ENCODE data around the gene SP6.

The SP6 gene

DNA sequence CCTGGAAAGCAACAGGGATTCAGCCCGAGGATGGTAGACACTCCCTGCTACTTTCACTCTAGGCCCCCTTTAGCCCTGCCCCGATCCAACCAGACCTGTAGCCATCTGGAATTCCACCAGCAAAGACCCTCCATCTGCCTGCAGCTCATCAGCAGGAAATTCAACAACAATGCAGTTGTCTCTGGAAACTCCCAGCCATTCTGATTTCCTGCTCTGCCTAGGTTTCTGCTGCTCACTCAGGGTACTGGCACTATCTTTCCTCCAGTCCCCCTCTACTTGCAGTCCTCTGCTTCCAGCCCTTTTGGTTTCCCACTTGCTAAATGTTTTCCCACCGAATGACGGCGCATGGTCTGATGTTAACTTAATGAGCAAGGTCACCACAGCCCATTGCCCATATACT is 2.7 kb upstream of the SP6 start:
- Histone ChIP-seq H3K9ac (ENCODE audit: low read depth, low read length) (no peak overlapping the region), H3K27ac (ENCODE audit: low read length) (no peak overlapping the region), H4K20me1 (ENCODE audit: insufficient read depth, low read length) (no peaks in the 10 kb centered on the region), H3K4me3 (ENCODE audit: low read depth in 1 of 2, low read length in 2 of 2) (no peak overlapping the region), H3K79me2 (ENCODE audit: insufficient read depth, low read length) (no peaks in the 10 kb centered on the region), H3K4me1 (ENCODE audit: insufficient read depth, low read length) (no peaks in the 10 kb centered on the region), H3K9me3 (ENCODE audit: insufficient read depth, low read length, severe bottlenecking) (no peaks in the 10 kb centered on the region), H3K36me3 (ENCODE audit: insufficient read depth, low read length) (no peaks in the 10 kb centered on the region), H2AFZ (ENCODE audit: low read depth, low read length) (no peak overlapping the region), H3K4me2 (ENCODE audit: insufficient read depth, low read length) (no peak overlapping the region), H3K27me3 (ENCODE audit: insufficient read depth, low read length, poor library complexity) (peaks cover 66% of the 10 kb centered on the region)
- TF ChIP-seq EZH2 (IDR thresholded peaks at IDR 0.05; ENCODE audit: borderline replicate concordance, low read depth, low read length, severe bottlenecking) (no peak), CTCF (IDR thresholded peaks at IDR 0.05; ENCODE audit: borderline replicate concordance, extremely low read depth, low read length, poor library complexity, severe bottlenecking) (no peak)
- no peak for ATAC-seq (ENCODE audit: insufficient read depth, low read depth)
- no peak for DNase-seq

DNA sequence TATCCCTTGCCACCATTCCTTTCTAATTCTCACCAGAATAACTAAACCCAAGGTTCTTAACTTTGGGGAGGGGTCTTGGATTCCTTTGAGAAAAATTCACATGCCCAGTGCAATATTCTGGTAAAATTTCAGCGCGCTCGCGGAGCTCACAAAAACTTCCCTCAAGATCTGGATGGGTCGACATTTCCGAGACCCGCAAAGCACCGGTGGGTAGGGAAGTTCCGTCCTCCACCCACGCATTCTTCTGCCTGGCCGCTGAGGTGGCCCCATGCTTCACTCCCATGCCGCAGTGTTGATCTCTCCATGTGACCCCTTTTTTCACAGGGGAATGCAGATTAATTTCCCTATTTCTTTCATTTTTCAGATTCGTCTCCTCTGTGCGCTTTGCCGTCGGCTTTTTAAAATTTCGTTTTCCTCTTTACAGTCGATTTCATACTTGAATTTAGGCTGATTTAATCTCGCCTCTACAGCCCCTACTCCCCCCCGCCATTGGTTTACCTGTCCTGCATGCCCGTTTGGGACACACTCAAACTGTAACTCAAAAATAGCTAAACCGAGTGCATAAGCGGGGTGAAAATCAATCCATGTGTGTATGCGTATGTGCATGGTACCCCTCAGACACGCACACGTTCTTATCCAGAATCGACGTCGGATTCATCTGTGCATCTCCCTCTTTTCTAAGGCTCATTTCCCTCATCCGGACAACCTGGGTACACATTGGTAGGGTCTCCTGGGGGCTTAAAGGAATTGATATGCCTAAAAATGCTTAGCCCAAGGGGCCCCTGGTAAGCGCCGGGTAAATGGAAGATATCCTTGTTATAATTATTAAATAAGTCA is 1.4 kb upstream of the SP6 start:
- H3K4me2 ChIP-seq (ENCODE audit: insufficient read depth, low read length): no peak overlapping the region
- no peak overlapping the region for H3K4me3 ChIP-seq (ENCODE audit: low read depth in 1 of 2, low read length in 2 of 2)
- H3K9me3 ChIP-seq (ENCODE audit: insufficient read depth, low read length, severe bottlenecking): no peaks in the 10 kb centered on the region
- H3K27ac ChIP-seq (ENCODE audit: low read length): no peak overlapping the region
- ATAC-seq (ENCODE audit: insufficient read depth, low read depth) (no peak), DNase-seq (no peak)
- H3K4me1 ChIP-seq (ENCODE audit: insufficient read depth, low read length): no peaks in the 10 kb centered on the region
- H3K36me3 ChIP-seq (ENCODE audit: insufficient read depth, low read length): no peaks in the 10 kb centered on the region
- H3K79me2 ChIP-seq (ENCODE audit: insufficient read depth, low read length): no peaks in the 10 kb centered on the region
- no peak for TF ChIP-seq EZH2 (IDR thresholded peaks at IDR 0.05; ENCODE audit: borderline replicate concordance, low read depth, low read length, severe bottlenecking)
- TF ChIP-seq CTCF (IDR thresholded peaks at IDR 0.05; ENCODE audit: borderline replicate concordance, extremely low read depth, low read length, poor library complexity, severe bottlenecking): no peak
- peaks cover 66% of the 10 kb centered on the region for H3K27me3 ChIP-seq (ENCODE audit: insufficient read depth, low read length, poor library complexity)
- H3K9ac ChIP-seq (ENCODE audit: low read depth, low read length): no peak overlapping the region
- no peaks in the 10 kb centered on the region for H4K20me1 ChIP-seq (ENCODE audit: insufficient read depth, low read length)
- H2AFZ ChIP-seq (ENCODE audit: low read depth, low read length): no peak overlapping the region

- Histone ChIP-seq H3K4me3 (ENCODE audit: low read depth in 1 of 2, low read length in 2 of 2) (no peak overlapping the region), H3K27me3 (ENCODE audit: insufficient read depth, low read length, poor library complexity) (peaks cover 62% of the 10 kb centered on the region), H4K20me1 (ENCODE audit: insufficient read depth, low read length) (no peaks in the 10 kb centered on the region), H3K79me2 (ENCODE audit: insufficient read depth, low read length) (no peaks in the 10 kb centered on the region), H2AFZ (ENCODE audit: low read depth, low read length) (no peak overlapping the region), H3K27ac (ENCODE audit: low read length) (no peak overlapping the region), H3K9me3 (ENCODE audit: insufficient read depth, low read length, severe bottlenecking) (no peaks in the 10 kb centered on the region), H3K4me1 (ENCODE audit: insufficient read depth, low read length) (no peaks in the 10 kb centered on the region), H3K4me2 (ENCODE audit: insufficient read depth, low read length) (no peak overlapping the region), H3K9ac (ENCODE audit: low read depth, low read length) (no peak overlapping the region), H3K36me3 (ENCODE audit: insufficient read depth, low read length) (no peaks in the 10 kb centered on the region)
- no peak for TF ChIP-seq CTCF (IDR thresholded peaks at IDR 0.05; ENCODE audit: borderline replicate concordance, extremely low read depth, low read length, poor library complexity, severe bottlenecking)
- TF ChIP-seq EZH2 (IDR thresholded peaks at IDR 0.05; ENCODE audit: borderline replicate concordance, low read depth, low read length, severe bottlenecking): no peak
- no peak for ATAC-seq (ENCODE audit: insufficient read depth, low read depth)
- DNase-seq: no peak
Observed at GRCh38 chr17:47851764-47852112, 775 bp upstream of the SP6 start.
